Liver (tissue), 9 donors: Measurements from ENCODE around the gene ROBO2. TPM values are rescaled to one million over a fixed set of nuclear protein-coding genes. Genes with fewer than 3 reads are reported as not detected.

Source experiments
- DNase-seq: peaks from one replicate; pipeline ENCODE4 v3.0.0-alpha.2; 2017; ENCODE audit warnings: low spot score
- H3K27ac ChIP-seq, 2 donors: one replicate each; pipeline ENCODE4 v1.7.0; 2013; ENCODE audit warnings: inconsistent platforms in 2 of 2, low read length in 2 of 2, control low read depth in 1 of 2, low read depth in 1 of 2, mild to moderate bottlenecking in 1 of 2
- H3K27me3 ChIP-seq, 4 donors: one replicate each; pipeline versions ENCODE4 v1.6.1 to v1.7.0; 2013; ENCODE audit warnings: low read length in 3 of 4, inconsistent platforms in 1 of 4, mild to moderate bottlenecking in 1 of 4, moderate library complexity in 1 of 4; ENCODE audit not compliant: control insufficient read depth in 4 of 4, insufficient read depth in 4 of 4
- H3K36me3 ChIP-seq, 4 donors: one replicate each; pipeline versions ENCODE4 v1.6.1 to v1.7.0; 2013; ENCODE audit warnings: low read length in 3 of 4, mild to moderate bottlenecking in 3 of 4, low read depth in 1 of 4, moderate library complexity in 1 of 4; ENCODE audit not compliant: control insufficient read depth in 4 of 4, insufficient read depth in 3 of 4
- H3K4me1 ChIP-seq, 4 donors: one replicate each; pipeline versions ENCODE4 v1.6.1 to v1.7.0; 2013; ENCODE audit warnings: low read length in 3 of 4, mild to moderate bottlenecking in 3 of 4, moderate library complexity in 1 of 4; ENCODE audit not compliant: control insufficient read depth in 4 of 4, insufficient read depth in 4 of 4
- H3K4me3 ChIP-seq, 3 donors: one replicate each; pipeline versions ENCODE4 v1.6.1 to v1.7.0; 2013; ENCODE audit warnings: low read length in 3 of 3, control low read depth in 1 of 3, low read depth in 1 of 3, mild to moderate bottlenecking in 1 of 3
- H3K9ac ChIP-seq, 2 donors: one replicate each; pipeline ENCODE4 v1.7.0; 2013; ENCODE audit warnings: low read length in 2 of 2, mild to moderate bottlenecking in 2 of 2, moderate library complexity in 2 of 2, control low read depth in 1 of 2, low read depth in 1 of 2
- H3K9me3 ChIP-seq, 4 donors: one replicate each; pipeline versions ENCODE4 v1.6.1 to v1.7.0; 2013; ENCODE audit warnings: low read length in 3 of 4; ENCODE audit not compliant: control insufficient read depth in 4 of 4
- EGR1 ChIP-seq, 2 donors: IDR thresholded peaks; 2 replicates each; pipeline ENCODE4 v1.6.1; 2016 to 2018; ENCODE audit warnings: antibody characterized with exemption in 2 of 2, low read depth in 2 of 2
- FOXA1 ChIP-seq: IDR thresholded peaks from 2 replicates; pipeline ENCODE4 v1.6.1; 2016; ENCODE audit warnings: antibody characterized with exemption
- FOXA2 ChIP-seq: IDR thresholded peaks from 2 replicates; pipeline ENCODE4 v1.6.1; 2016; ENCODE audit warnings: antibody characterized with exemption
- GABPA ChIP-seq, 2 donors: IDR thresholded peaks in 1 of 2; conservative IDR thresholded peaks in 1 of 2; 2 replicates each; pipeline ENCODE4 v1.6.1; 2016; ENCODE audit warnings: antibody characterized with exemption in 2 of 2, mild to moderate bottlenecking in 1 of 2, moderate library complexity in 1 of 2
- HNF4A ChIP-seq, 2 donors: conservative IDR thresholded peaks; 2 replicates each; pipeline ENCODE4 v1.6.1; 2016; ENCODE audit warnings: antibody characterized with exemption in 2 of 2, mild to moderate bottlenecking in 2 of 2
- HNF4G ChIP-seq: IDR thresholded peaks from 2 replicates; pipeline ENCODE4 v1.6.1; 2016; ENCODE audit warnings: antibody characterized with exemption
- JUND ChIP-seq, 2 donors: IDR thresholded peaks; 2 replicates each; pipeline ENCODE4 v1.6.1; 2016; ENCODE audit warnings: antibody characterized with exemption in 2 of 2
- NR2F2 ChIP-seq: IDR thresholded peaks from 2 replicates; pipeline ENCODE4 v1.6.1; 2016; ENCODE audit warnings: antibody characterized with exemption
- RAD21 ChIP-seq, 2 donors: IDR thresholded peaks; 2 replicates each; pipeline ENCODE4 v1.6.1; 2016; ENCODE audit warnings: antibody characterized with exemption in 2 of 2, mild to moderate bottlenecking in 2 of 2
- RXRA ChIP-seq, 2 donors: IDR thresholded peaks; 2 replicates each; pipeline ENCODE4 v1.6.1; 2017 to 2018; ENCODE audit warnings: antibody characterized with exemption in 2 of 2, mild to moderate bottlenecking in 1 of 2
- SP1 ChIP-seq: IDR thresholded peaks from 2 replicates; pipeline ENCODE4 v1.6.1; 2018; ENCODE audit warnings: antibody characterized with exemption, mild to moderate bottlenecking
- TAF1 ChIP-seq: conservative IDR thresholded peaks from 2 replicates; pipeline ENCODE4 v1.6.1; 2016; ENCODE audit warnings: antibody characterized with exemption, mild to moderate bottlenecking
- YY1 ChIP-seq: IDR thresholded peaks from 2 replicates; pipeline ENCODE4 v1.6.1; 2016; ENCODE audit warnings: antibody characterized with exemption, mild to moderate bottlenecking
- WGBS: extraction: QIAGEN DNeasy Blood & Tissue Kit; methylation state at CpG from one replicate; pipeline ENCODE4 v1.1.7; 2013; 5-methylcytosine and 5-hydroxymethylcytosine counted together
- polyA plus RNA-seq, 2 donors: library from polyadenylated mRNA; stranded (reverse) in 1 of 2; unstranded in 1 of 2; fragments of 200-250 nt in 1 of 2; fragments of >200 nt in 1 of 2; fragmentation: Nextera tagmentation in 1 of 2; extraction: Ambion mirVana in 1 of 2; gene quantifications; one replicate each; pipeline versions ENCODE4 v1.2.1 to v1.2.3, GENCODE V29; 2013 to 2015
- total RNA-seq, 2 donors: library from RNA; depleted of rRNA; stranded (reverse); fragments of >200 nt; gene quantifications; one replicate each; pipeline ENCODE4 v1.2.3, GENCODE V29; 2014
- TF ChIP-seq, protein P1 (sequence below): IDR thresholded peaks from 2 replicates; pipeline ENCODE4 v1.6.1; 2016; ENCODE audit warnings: antibody characterized with exemption
- TF ChIP-seq, protein P2 (sequence below): IDR thresholded peaks from 2 replicates; pipeline ENCODE4 v1.6.1; 2016; ENCODE audit warnings: antibody characterized with exemption
- TF ChIP-seq, protein P3 (sequence below): IDR thresholded peaks from 2 replicates; pipeline ENCODE4 v1.6.1; 2016; ENCODE audit warnings: antibody characterized with exemption
- TF ChIP-seq, protein P4 (sequence below): fragments of 150-350 bp; IDR thresholded peaks from 2 replicates; pipeline ENCODE4 v1.5.1; 2017; ENCODE audit warnings: improper control_type of control experiment, low read depth, low read length; ENCODE audit not compliant: missing input control
- TF ChIP-seq, protein P5 (sequence below): IDR thresholded peaks from 2 replicates; pipeline ENCODE4 v1.6.1; 2016; ENCODE audit warnings: antibody characterized with exemption, mild to moderate bottlenecking
- donor health status: healthy.
- donor health status: healthy.
- donor health status: healthy.
- donor health status: healthy.
- donor health status: healthy.

The ROBO2 gene
- total and polyA plus RNA-seq, 4 donors, result 0.22 to 19.4 (median 1.1) TPM

DNA sequence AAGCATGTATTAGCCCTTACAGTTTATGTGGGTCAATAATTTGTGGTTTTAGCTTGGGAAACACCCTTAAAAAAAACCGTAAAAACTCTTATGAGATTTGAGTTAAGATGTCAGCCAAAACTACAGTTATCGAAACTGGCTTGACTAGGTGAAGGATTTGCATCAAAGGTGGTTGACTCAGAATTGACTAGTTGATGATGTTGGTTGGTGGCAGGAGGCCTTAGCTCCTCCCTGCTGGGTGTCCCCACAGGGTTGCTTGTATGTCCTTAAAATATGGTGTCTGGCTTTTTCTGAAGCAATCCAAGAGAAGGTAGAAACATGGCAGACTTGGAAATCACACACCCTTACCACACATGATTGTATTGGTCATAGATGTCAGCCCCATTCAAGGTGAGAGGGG lies 305.1 kb downstream of the ROBO2 start:
- Histone ChIP-seq H3K9ac (no peak overlapping the region), H3K9me3 (no peaks in the 10 kb centered on the region), H3K27ac (no peak overlapping the region), H3K4me3 (no peak overlapping the region), H3K4me1 (no peaks in the 10 kb centered on the region), H3K36me3 (no peaks in the 10 kb centered on the region), H3K27me3 (no peaks in the 10 kb centered on the region)
- 89% methylated on average over 2 of the region's 2 CpGs for WGBS
- TF ChIP-seq HNF4A (conservative IDR thresholded peaks at IDR 0.05) (no peak), EGR1 (IDR thresholded peaks at IDR 0.05; ENCODE audit: low read depth in 2 of 2) (no peak), RXRA (IDR thresholded peaks at IDR 0.05) (no peak), FOXA2 (no peak), YY1 (no peak), GABPA (IDR thresholded peaks at IDR 0.05 in 1 of 2, conservative IDR thresholded peaks at IDR 0.05 in 1 of 2) (no peak), TAF1 (no peak), HNF4G (no peak), FOXA1 (no peak), JUND (IDR thresholded peaks at IDR 0.05) (no peak), NR2F2 (no peak)
- TF ChIP-seq, protein P1, sequence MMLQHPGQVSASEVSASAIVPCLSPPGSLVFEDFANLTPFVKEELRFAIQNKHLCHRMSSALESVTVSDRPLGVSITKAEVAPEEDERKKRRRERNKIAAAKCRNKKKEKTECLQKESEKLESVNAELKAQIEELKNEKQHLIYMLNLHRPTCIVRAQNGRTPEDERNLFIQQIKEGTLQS, result no peak
- TF ChIP-seq, protein P2, sequence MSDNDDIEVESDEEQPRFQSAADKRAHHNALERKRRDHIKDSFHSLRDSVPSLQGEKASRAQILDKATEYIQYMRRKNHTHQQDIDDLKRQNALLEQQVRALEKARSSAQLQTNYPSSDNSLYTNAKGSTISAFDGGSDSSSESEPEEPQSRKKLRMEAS, result no peak
- TF ChIP-seq, protein P3, sequence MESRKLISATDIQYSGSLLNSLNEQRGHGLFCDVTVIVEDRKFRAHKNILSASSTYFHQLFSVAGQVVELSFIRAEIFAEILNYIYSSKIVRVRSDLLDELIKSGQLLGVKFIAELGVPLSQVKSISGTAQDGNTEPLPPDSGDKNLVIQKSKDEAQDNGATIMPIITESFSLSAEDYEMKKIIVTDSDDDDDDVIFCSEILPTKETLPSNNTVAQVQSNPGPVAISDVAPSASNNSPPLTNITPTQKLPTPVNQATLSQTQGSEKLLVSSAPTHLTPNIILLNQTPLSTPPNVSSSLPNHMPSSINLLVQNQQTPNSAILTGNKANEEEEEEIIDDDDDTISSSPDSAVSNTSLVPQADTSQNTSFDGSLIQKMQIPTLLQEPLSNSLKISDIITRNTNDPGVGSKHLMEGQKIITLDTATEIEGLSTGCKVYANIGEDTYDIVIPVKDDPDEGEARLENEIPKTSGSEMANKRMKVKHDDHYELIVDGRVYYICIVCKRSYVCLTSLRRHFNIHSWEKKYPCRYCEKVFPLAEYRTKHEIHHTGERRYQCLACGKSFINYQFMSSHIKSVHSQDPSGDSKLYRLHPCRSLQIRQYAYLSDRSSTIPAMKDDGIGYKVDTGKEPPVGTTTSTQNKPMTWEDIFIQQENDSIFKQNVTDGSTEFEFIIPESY, result no peak
- TF ChIP-seq, protein P4, sequence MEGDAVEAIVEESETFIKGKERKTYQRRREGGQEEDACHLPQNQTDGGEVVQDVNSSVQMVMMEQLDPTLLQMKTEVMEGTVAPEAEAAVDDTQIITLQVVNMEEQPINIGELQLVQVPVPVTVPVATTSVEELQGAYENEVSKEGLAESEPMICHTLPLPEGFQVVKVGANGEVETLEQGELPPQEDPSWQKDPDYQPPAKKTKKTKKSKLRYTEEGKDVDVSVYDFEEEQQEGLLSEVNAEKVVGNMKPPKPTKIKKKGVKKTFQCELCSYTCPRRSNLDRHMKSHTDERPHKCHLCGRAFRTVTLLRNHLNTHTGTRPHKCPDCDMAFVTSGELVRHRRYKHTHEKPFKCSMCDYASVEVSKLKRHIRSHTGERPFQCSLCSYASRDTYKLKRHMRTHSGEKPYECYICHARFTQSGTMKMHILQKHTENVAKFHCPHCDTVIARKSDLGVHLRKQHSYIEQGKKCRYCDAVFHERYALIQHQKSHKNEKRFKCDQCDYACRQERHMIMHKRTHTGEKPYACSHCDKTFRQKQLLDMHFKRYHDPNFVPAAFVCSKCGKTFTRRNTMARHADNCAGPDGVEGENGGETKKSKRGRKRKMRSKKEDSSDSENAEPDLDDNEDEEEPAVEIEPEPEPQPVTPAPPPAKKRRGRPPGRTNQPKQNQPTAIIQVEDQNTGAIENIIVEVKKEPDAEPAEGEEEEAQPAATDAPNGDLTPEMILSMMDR, result no peak
- DNase-seq, result no peak

DNA sequence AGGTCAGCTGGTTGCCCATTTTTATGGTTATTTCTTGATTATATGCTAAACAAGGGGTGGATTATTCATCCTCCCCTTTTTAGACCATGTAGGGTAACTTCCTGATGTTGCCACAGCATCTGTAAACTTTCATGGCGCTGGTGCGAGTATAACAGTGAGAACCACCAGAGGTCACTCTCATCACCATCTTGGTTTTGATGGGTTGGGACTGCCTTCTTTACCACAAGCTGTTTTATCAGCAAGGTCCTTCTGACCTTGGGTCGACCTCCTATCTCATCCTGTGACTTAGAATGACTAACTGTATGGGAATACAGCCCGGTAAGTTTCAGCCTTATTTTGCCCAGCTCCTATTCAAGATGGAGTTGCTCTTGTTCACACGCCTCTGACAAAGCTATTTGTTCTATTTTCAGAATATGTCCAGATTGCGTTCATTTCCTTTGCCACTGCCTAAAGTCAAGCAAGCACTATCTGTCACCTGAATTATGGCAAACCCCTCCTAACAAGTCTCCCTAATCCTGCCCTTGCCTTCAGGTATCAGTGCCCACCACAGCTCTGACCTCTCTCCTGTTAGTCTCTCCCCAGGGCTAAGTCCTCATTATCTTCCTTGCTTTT lies 308.5 kb downstream of the ROBO2 start:
- no peak overlapping the region for H3K4me3 ChIP-seq
- no peaks in the 10 kb centered on the region for H3K36me3 ChIP-seq
- H3K9ac ChIP-seq, result no peak overlapping the region
- no peaks in the 10 kb centered on the region for H3K9me3 ChIP-seq
- no peak for DNase-seq
- no peaks in the 10 kb centered on the region for H3K4me1 ChIP-seq
- H3K27me3 ChIP-seq, result no peaks in the 10 kb centered on the region
- H3K27ac ChIP-seq, result no peak overlapping the region
- TF ChIP-seq SP1 (no peak), EGR1 (IDR thresholded peaks at IDR 0.05; ENCODE audit: low read depth in 2 of 2) (no peak), RAD21 (IDR thresholded peaks at IDR 0.05) (peak; percentile 67 to 84)
- TF ChIP-seq, protein P4, result peak; percentile 25
- TF ChIP-seq, protein P5, sequence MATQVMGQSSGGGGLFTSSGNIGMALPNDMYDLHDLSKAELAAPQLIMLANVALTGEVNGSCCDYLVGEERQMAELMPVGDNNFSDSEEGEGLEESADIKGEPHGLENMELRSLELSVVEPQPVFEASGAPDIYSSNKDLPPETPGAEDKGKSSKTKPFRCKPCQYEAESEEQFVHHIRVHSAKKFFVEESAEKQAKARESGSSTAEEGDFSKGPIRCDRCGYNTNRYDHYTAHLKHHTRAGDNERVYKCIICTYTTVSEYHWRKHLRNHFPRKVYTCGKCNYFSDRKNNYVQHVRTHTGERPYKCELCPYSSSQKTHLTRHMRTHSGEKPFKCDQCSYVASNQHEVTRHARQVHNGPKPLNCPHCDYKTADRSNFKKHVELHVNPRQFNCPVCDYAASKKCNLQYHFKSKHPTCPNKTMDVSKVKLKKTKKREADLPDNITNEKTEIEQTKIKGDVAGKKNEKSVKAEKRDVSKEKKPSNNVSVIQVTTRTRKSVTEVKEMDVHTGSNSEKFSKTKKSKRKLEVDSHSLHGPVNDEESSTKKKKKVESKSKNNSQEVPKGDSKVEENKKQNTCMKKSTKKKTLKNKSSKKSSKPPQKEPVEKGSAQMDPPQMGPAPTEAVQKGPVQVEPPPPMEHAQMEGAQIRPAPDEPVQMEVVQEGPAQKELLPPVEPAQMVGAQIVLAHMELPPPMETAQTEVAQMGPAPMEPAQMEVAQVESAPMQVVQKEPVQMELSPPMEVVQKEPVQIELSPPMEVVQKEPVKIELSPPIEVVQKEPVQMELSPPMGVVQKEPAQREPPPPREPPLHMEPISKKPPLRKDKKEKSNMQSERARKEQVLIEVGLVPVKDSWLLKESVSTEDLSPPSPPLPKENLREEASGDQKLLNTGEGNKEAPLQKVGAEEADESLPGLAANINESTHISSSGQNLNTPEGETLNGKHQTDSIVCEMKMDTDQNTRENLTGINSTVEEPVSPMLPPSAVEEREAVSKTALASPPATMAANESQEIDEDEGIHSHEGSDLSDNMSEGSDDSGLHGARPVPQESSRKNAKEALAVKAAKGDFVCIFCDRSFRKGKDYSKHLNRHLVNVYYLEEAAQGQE, result no peak
- TF ChIP-seq, protein P2, result no peak
- TF ChIP-seq, protein P1, result no peak
- WGBS, result 49% methylated on average over 6 of the region's 6 CpGs
